HG03575 (cell line): Measurements from ENCODE around the gene WNT1.

Experiments used
- ATAC-seq: cut with Tn5 transposase; IDR thresholded peaks from one replicate; pipeline ENCODE4 v1.9.1; 2021; ENCODE audit not compliant: unreplicated experiment, insufficient number of reproducible peaks, low FRiP score; ENCODE audit errors: extremely low read depth

WNT1 gene

DNA sequence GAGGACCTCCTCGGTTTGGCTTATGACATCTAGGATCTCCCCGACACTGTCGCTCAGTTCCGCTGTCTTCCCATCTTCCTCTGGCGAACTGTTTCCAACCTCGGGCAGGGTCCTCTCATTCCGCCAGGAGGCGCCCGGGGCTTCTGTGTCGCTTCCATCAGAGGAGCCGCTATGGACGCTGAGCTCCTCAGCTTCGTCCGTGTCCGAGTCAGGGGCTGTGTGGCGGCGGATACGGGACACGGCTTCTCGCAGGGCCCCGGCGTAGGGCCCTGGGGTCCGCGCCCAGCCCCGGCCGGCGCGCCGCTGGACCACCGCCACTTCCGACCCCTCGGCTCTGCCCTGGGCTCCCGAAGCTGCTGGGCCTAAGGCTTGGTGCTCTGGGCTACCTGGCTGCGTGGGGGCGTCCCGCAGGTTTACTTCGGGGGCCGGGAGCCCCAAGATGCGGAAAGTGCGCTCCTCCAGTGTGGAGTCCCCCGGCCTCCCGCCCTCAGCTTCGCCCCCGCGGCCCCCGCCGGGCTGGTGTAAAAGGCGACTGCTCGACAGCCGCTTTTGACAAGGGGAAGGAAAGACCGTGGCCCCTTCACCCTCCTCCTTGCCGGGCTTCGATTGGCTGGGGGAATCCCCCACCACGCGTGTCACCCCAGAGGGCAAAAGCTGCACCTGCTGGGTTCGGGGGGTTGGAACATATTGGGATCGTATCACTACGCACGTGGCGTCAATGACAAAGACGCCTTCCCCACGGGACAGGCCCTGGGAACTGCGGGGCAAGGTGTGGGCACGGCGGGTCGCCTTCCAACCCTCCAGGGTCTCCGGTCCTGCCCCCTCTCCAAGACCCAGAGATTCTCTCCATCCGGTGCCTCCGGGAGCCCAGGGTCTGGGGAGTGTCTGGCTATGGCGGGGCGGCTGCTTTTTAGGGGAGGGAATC, 18.9 kb downstream of the WNT1 start:
- no peak for ATAC-seq

GRCh38 chr12:48997719-48998496, 19.8 kb downstream of the WNT1 start:
- no peak for ATAC-seq

GRCh38 chr12:48998497-48999353, 20.6 kb downstream of the WNT1 start:
- ATAC-seq, result no peak

DNA sequence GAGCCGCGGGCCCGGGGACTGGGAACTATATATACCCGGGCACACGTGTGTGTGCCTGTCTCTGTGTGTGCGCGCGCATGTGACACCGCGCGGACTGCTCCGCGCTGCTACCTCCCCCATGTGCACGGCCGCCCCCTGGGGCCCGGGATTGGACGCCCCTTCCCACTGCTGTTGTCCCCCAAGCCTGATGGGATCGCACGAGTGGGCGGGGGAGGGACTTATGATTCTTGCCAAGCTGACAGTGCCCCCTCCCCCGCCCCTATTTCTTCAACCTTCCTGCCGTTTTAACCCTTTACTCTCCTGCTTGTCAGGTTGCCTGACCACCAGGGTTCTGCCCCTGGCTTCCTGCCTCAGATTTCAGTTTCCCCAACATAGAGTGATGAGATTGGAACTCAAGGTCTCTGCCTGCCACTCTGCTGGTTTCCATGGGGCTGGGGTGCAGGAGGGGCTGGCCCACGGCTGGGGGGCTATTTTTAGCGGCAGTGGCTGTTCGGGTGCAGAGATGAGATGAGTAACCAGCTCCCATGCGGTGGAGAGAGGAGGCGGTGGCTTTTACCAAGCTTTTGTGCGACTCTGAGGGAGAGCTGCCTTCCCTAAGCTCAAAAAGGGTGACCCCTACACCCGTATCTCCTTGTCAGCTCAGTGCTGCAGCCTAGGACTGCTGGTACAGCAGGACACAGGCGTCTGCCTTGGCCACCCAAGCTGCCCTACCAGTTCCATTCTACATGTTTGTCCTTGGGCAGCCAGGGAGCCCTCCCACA, 21.4 kb downstream of the WNT1 start, which contains the start of gene DDN:
Gene DDN (minus strand): TSS at position 5 of the 761 bp plus-strand sequence. CDS start 88 bp downstream, outside the sequence.
- ATAC-seq, result no peak

DNA sequence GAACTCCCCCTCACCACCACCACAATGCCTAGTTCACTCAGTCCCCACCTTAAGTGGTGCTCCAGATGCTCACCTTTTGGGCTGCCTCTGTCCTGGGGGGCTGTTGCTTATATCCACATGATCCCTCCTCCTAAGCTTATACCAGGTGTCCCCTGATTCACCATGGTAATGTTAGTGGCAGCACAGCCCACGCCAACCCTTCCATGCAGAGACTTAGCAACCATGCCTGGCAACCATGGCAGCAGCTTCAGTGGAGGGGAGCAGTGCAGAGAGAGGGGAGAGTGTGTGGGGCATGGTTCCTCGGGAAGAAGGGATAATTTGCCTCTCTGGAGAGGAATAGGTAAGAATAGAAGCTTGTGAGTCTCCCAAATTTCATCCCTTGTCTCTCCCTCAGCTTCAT, 22.2 kb downstream of the WNT1 start:
- no peak for ATAC-seq

GRCh38 chr12:49008943-49009342, 30.8 kb downstream of the WNT1 start:
- ATAC-seq, result no peak

DNA sequence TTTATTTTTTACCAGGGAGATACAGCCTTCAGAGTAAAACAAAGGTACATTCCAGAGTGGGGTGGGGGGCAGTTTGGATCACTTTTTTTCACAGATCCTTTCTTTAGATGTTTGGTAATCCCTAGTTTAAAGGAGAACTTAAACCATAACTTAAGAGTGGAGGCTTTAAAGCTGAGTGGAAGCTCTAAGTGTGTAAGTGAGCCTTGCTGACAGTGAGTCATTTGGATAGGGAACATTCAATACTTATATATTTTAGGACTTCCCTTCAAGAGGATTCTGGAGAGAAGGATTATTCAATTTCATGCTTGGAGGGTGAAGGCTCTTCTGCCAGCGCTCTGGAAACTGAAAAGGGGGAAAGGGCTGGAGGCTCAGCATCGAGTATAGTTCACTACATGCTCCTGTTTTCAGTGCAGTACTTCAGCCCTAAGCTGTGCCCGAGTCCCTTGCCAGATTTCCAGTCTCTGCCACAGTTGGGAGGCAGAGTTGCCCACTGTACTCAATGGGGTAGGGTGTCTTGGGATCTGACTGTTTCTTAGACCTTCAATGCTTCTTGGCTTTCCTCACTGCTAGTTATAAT, 32.1 kb downstream of the WNT1 start:
- ATAC-seq, result no peak

GRCh38 chr12:49012739-49013138, 34.6 kb downstream of the WNT1 start:
- no peak for ATAC-seq

DNA sequence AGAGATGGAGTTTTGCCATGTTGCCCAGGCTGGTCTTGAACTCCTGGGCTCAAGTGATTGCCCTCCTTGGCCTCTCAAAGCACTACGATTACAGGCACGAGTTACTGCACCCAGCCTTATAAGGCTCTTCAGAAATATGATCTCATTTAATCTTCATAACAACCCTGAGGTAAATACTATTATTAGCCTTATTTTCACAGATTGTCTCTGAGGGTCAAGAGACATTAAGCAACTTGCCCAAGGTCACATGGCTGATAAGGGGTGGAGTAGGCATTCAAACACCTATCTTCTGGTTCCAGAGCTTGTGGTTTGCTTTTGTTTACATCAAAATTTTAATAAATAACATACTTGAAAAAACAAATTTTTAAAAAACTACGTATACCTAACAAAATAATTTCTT, 35.3 kb downstream of the WNT1 start:
- ATAC-seq, result no peak

DNA sequence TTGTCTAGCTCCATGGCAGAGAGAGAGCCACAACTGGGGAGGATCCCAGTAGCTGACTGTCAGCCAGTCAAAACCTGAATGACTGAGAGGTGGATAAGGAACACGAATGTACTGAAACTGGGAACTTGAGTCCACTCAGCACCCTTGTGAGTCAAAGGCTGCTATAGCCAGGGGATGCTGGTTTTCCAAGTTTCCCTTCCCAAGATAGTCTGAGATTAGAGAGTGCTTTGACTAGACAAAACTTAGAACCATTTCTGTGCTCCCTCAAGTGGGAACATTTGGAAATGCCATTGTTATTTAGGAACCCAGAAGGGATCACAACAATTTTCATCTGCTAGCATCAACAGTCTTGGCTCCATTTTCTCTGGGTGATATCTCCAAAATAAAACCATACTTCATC, 36.4 kb downstream of the WNT1 start:
- ATAC-seq, result no peak

GRCh38 chr12:49015196-49015595, 37.1 kb downstream of the WNT1 start:
- ATAC-seq, result no peak

- no peak for ATAC-seq
Observed at GRCh38 chr12:49017891-49018260, 39.8 kb downstream of the WNT1 start.

- ATAC-seq, result peak; percentile 63
Observed at GRCh38 chr12:49018261-49019119, 40.4 kb downstream of the WNT1 start, which contains the start of gene PRKAG1. PRKAG1 (minus strand) TSS chr12:49018776; CDS start chr12:49018740, 36 bp downstream.

DNA sequence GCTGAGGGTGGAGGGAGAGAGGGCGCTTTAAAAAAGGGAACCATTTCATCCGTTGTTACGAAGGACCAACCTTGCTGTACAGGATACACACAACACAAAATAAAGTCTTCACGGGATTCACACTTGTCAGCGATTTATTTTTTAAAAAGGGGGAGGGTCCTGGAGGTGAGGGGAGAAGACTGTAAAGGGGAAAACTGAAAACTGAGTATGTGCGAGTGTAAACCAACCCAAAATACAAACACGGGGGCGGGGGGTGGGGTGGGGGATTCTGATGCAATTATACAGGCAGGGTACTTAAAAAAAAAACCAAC, 41.0 kb downstream of the WNT1 start:
- peak; percentile 8 for ATAC-seq

GRCh38 chr12:49019443-49020324, 41.6 kb downstream of the WNT1 start:
- ATAC-seq, result no peak

- no peak for ATAC-seq
Observed at GRCh38 chr12:49020441-49020840, 42.3 kb downstream of the WNT1 start.
